Measurements from ENCODE around the gene DLGAP5. TPM values are rescaled to one million over a fixed set of nuclear protein-coding genes. Genes with fewer than 3 reads are reported as not detected.

The DLGAP5 gene
- total and polyA plus RNA-seq, 2 donors = 3.0 to 67.6 TPM

DNA sequence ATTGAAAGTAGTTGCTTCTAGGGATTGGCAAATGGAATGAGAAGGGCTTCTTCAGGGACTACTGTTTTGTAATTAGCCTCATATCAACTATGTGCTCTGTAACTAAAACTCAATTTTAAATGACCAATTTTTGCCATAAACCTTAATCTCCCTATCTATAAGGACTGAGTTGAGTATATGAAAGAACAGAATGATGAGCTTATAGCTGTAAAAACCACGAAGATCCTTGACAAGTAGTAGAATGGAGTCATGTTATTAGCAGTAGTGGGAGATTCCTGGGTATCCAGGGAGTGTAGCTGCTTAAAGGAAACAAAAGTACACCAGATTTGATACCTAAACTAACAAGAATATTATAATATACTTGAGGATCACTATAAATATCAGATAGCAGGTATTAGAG, 34.3 kb downstream of the DLGAP5 start:
- Histone ChIP-seq H3K9me3 (ENCODE audit: control insufficient read depth in 2 of 2, insufficient read depth in 1 of 2, low read length in 1 of 2) (no peaks in the 10 kb centered on the region), H3K4me3 (ENCODE audit: low read length in 2 of 2) (no peak overlapping the region), H3K4me1 (ENCODE audit: control insufficient read depth in 2 of 2, insufficient read depth in 2 of 2, low read length in 2 of 2) (no peaks in the 10 kb centered on the region), H3K27ac (ENCODE audit: low read depth in 1 of 2, low read length in 1 of 2) (no peak overlapping the region), H3K36me3 (ENCODE audit: control insufficient read depth in 2 of 2, insufficient read depth in 2 of 2, low read length in 1 of 2) (peaks cover 18 to 63% of the 10 kb centered on the region in 2 donors), H3K27me3 (ENCODE audit: control insufficient read depth in 2 of 2, insufficient read depth in 1 of 2, low read length in 1 of 2) (no peaks in the 10 kb centered on the region)
- 96% methylated on average over 1 of the region's 1 CpG for WGBS
- no peak for DNase-seq (ENCODE audit: low read depth in 6 of 9, low spot score in 9 of 9)

DNA sequence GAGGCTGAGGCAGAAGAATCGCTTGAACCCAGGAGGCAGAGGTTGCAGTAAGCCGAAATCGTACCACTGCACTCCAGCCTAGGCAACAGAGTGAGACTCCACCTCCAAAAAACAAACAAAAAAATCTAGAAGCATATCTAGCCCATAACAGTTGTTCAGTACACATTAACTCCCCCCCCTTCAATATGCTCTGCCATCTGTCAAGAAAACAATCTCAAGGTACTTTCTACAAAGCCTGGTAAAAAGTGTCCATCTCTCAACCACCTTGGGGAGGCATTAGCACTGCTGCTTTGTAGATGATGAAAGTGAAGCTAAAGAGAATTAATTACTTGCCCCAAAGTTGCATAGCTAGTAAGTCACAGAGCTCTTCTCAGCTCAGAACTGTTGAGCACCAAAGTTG, 37.4 kb downstream of the DLGAP5 start:
- Histone ChIP-seq H3K36me3 (ENCODE audit: control insufficient read depth in 2 of 2, insufficient read depth in 2 of 2, low read length in 1 of 2) (peaks cover 12 to 77% of the 10 kb centered on the region in 2 donors), H3K9me3 (ENCODE audit: control insufficient read depth in 2 of 2, insufficient read depth in 1 of 2, low read length in 1 of 2) (no peaks in the 10 kb centered on the region)
- WGBS = 97% methylated on average over 3 of the region's 3 CpGs

DNA sequence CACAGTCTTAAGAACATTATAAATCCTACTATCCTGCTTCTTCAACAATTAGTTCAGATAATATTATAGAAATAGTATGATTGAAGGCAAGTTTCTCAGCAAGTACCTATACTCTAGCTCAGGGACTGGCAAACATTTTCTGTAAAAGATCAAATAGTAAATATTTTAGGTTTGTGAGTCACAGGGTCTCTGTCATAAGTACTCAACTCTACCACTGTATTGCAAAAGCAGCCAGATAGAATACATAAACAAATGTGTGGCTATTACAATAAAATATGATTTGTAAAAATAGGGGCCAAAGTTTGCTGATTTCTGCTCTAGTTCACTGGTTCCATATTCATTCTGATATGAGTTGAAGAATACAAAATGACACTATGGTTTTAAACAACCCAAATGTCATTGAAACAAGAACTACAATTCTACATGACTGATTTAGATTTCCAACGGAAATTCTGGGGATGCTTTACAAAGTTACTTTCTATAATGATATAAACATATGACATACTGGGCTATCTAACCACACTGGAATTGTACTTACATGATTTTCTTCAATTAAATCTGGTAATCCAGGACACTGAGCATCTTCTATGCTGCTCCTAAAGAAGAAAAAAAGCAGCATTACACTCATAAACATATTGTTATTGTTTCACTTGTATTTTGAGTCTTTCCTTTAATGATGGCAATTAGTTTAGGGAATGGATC, 39.2 kb downstream of the DLGAP5 start:
- Histone ChIP-seq H3K27me3 (ENCODE audit: control insufficient read depth in 2 of 2, insufficient read depth in 1 of 2, low read length in 1 of 2) (no peaks in the 10 kb centered on the region), H3K9me3 (ENCODE audit: control insufficient read depth in 2 of 2, insufficient read depth in 1 of 2, low read length in 1 of 2) (no peaks in the 10 kb centered on the region), H3K4me3 (ENCODE audit: low read length in 2 of 2) (no peak overlapping the region), H3K27ac (ENCODE audit: low read depth in 1 of 2, low read length in 1 of 2) (no peak overlapping the region), H3K4me1 (ENCODE audit: control insufficient read depth in 2 of 2, insufficient read depth in 2 of 2, low read length in 2 of 2) (no peaks in the 10 kb centered on the region), H3K36me3 (ENCODE audit: control insufficient read depth in 2 of 2, insufficient read depth in 2 of 2, low read length in 1 of 2) (peaks cover 15 to 72% of the 10 kb centered on the region in 2 donors)
- DNase-seq (ENCODE audit: low read depth in 6 of 9, low spot score in 9 of 9) = no peak
- WGBS = 96% methylated on average over 1 of the region's 1 CpG

More for the DNA sequence above, 37.4 kb downstream of the DLGAP5 start:
- Histone ChIP-seq H3K27me3 (ENCODE audit: control insufficient read depth in 2 of 2, insufficient read depth in 1 of 2, low read length in 1 of 2) (no peaks in the 10 kb centered on the region), H3K27ac (ENCODE audit: low read depth in 1 of 2, low read length in 1 of 2) (no peak overlapping the region), H3K4me1 (ENCODE audit: control insufficient read depth in 2 of 2, insufficient read depth in 2 of 2, low read length in 2 of 2) (no peaks in the 10 kb centered on the region), H3K4me3 (ENCODE audit: low read length in 2 of 2) (no peak overlapping the region)
- no peak for DNase-seq (ENCODE audit: low read depth in 6 of 9, low spot score in 9 of 9)

DNA sequence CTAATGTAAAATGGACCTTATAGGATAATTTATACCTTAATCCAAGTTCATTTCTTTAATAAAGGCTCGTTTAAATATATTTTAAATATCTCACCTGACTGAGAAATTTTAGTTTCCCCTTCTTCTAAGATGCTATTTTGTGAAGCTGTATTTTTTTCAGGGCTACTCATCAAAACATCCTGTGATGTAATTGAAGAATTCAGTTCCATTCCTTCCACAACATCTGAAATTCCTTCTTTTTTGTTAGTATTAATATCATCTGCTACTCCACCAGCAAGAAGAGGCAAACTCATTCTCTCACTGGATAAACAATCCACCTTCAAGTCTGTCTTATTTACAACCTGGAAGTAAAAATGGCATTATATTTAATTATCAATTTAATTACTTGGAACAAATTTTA, 39.8 kb downstream of the DLGAP5 start:
- Histone ChIP-seq H3K4me3 (ENCODE audit: low read length in 2 of 2) (no peak overlapping the region), H3K36me3 (ENCODE audit: control insufficient read depth in 2 of 2, insufficient read depth in 2 of 2, low read length in 1 of 2) (peaks cover 16 to 72% of the 10 kb centered on the region in 2 donors), H3K4me1 (ENCODE audit: control insufficient read depth in 2 of 2, insufficient read depth in 2 of 2, low read length in 2 of 2) (no peaks in the 10 kb centered on the region), H3K27me3 (ENCODE audit: control insufficient read depth in 2 of 2, insufficient read depth in 1 of 2, low read length in 1 of 2) (no peaks in the 10 kb centered on the region), H3K9me3 (ENCODE audit: control insufficient read depth in 2 of 2, insufficient read depth in 1 of 2, low read length in 1 of 2) (no peaks in the 10 kb centered on the region), H3K27ac (ENCODE audit: low read depth in 1 of 2, low read length in 1 of 2) (no peak overlapping the region)
- no peak for DNase-seq (ENCODE audit: low read depth in 6 of 9, low spot score in 9 of 9)
- WGBS = 99% methylated on average over 1 of the region's 1 CpG

DNA sequence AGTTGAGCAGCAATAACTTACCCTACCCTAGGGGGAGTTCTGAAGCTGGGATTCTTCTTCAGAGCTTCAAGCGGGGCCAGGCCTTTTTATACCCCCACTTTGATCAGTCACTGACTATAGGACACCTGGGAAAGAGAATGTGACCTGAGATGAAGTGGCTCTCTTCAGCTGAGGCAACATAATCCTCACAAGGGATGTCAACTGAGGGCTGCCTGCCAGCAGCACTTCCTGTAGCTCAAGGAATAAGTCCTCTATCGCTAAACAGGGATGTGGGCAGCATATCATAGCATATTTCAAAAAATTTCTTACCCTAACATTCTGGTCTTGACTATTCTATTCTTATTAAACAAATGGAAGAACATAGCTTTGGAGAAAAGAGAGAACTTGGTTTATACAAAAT, 45.0 kb downstream of the DLGAP5 start:
- Histone ChIP-seq H3K4me3 (ENCODE audit: low read length in 2 of 2) (no peak overlapping the region), H3K4me1 (ENCODE audit: control insufficient read depth in 2 of 2, insufficient read depth in 2 of 2, low read length in 2 of 2) (no peaks in the 10 kb centered on the region), H3K27me3 (ENCODE audit: control insufficient read depth in 2 of 2, insufficient read depth in 1 of 2, low read length in 1 of 2) (no peaks in the 10 kb centered on the region), H3K36me3 (ENCODE audit: control insufficient read depth in 2 of 2, insufficient read depth in 2 of 2, low read length in 1 of 2) (peaks cover 24 to 57% of the 10 kb centered on the region in 2 donors), H3K27ac (ENCODE audit: low read depth in 1 of 2, low read length in 1 of 2) (no peak overlapping the region), H3K9me3 (ENCODE audit: control insufficient read depth in 2 of 2, insufficient read depth in 1 of 2, low read length in 1 of 2) (no peaks in the 10 kb centered on the region)
- no peak for DNase-seq (ENCODE audit: low read depth in 6 of 9, low spot score in 9 of 9)
- WGBS = 98% methylated on average over 2 of the region's 2 CpGs

DNA sequence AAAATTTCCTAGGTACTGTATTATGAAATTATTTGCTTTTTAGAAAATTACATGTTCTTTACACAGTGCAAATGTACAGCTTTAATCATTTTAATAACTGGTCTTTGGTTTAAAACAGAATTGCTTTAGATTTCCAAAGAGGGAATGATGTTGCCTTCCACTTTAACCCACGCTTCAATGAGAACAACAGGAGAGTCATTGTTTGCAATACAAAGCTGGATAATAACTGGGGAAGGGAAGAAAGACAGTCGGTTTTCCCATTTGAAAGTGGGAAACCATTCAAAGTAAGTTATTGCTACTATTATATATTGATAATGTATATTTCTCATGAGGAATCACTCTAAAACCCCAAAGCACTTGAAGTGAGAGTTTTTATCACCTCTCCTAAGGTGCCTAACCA, 48.9 kb downstream of the DLGAP5 start:
- H3K4me3 ChIP-seq (ENCODE audit: low read length in 2 of 2) = no peak overlapping the region
- H3K9me3 ChIP-seq (ENCODE audit: control insufficient read depth in 2 of 2, insufficient read depth in 1 of 2, low read length in 1 of 2) = no peaks in the 10 kb centered on the region
- peaks cover 38 to 53% of the 10 kb centered on the region in 2 donors for H3K36me3 ChIP-seq (ENCODE audit: control insufficient read depth in 2 of 2, insufficient read depth in 2 of 2, low read length in 1 of 2)
- H3K4me1 ChIP-seq (ENCODE audit: control insufficient read depth in 2 of 2, insufficient read depth in 2 of 2, low read length in 2 of 2) = no peaks in the 10 kb centered on the region
- H3K27me3 ChIP-seq (ENCODE audit: control insufficient read depth in 2 of 2, insufficient read depth in 1 of 2, low read length in 1 of 2) = no peaks in the 10 kb centered on the region
- WGBS = 98% methylated on average over 2 of the region's 2 CpGs
- DNase-seq (ENCODE audit: low read depth in 6 of 9, low spot score in 9 of 9) = no peak
- H3K27ac ChIP-seq (ENCODE audit: low read depth in 1 of 2, low read length in 1 of 2) = no peak overlapping the region

DNA sequence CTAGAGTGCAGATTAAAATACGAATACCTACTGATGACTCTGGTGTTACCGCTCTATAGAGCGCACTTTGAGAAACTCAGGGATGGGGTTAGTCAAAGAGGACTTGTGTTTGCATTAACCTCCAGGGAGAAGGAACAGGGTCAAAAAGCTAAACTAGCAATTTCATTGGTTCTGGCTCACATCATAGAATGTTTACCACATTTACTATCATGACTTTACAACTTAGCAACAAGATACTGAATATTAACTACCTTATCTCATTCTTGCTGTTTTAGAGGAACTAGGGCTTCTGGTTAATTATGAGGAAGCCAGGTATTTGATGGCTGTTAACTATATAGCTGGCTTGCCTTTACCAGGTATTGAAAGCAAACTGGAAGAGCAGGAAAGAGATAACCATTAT, 49.6 kb downstream of the DLGAP5 start:
- no peaks in the 10 kb centered on the region for H3K4me1 ChIP-seq (ENCODE audit: control insufficient read depth in 2 of 2, insufficient read depth in 2 of 2, low read length in 2 of 2)
- H3K9me3 ChIP-seq (ENCODE audit: control insufficient read depth in 2 of 2, insufficient read depth in 1 of 2, low read length in 1 of 2) = no peaks in the 10 kb centered on the region
- no peak overlapping the region for H3K27ac ChIP-seq (ENCODE audit: low read depth in 1 of 2, low read length in 1 of 2)
- WGBS = 98% methylated on average over 3 of the region's 3 CpGs
- no peaks in the 10 kb centered on the region for H3K27me3 ChIP-seq (ENCODE audit: control insufficient read depth in 2 of 2, insufficient read depth in 1 of 2, low read length in 1 of 2)
- H3K4me3 ChIP-seq (ENCODE audit: low read length in 2 of 2) = no peak overlapping the region
- no peak for DNase-seq (ENCODE audit: low read depth in 6 of 9, low spot score in 9 of 9)
- peaks cover 38 to 49% of the 10 kb centered on the region in 2 donors for H3K36me3 ChIP-seq (ENCODE audit: control insufficient read depth in 2 of 2, insufficient read depth in 2 of 2, low read length in 1 of 2)

DNA sequence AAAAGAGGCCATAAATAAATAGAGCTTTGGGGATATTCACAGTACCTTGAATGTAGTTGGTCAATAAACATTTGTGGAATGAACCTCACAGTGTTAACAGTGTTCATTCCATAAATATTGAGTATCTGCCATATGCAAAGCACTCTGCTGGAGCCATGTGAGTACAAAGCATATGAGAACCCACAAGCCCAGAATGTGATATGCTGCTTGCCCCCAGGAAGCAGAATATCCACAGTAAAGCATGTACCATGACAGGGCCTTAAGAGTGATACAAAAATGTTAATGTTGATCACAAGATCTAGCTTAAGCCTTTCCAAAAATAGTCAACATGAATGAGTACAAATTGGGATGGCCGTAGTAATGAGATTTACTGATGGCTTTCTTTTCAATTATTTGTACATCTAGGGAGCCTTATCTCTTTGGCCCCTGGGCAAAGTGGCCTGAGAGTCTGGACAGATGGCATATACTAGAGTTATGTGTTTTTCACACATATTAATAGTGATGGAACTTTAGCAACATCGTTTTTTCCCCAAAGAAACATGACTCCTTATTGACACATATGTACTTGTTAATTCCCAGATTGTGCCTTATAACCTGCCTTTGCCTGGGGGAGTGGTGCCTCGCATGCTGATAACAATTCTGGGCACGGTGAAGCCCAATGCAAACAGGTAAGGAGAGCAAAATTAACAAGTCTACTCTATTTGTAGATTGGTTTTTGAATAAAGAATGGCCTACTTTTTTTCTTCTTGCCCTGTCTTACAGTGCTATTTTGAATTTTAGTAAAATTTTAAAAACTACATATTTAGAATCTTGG, 51.5 kb downstream of the DLGAP5 start:
- WGBS = 98% methylated on average over 4 of the region's 4 CpGs
- peaks cover 31 to 40% of the 10 kb centered on the region in 2 donors for H3K36me3 ChIP-seq (ENCODE audit: control insufficient read depth in 2 of 2, insufficient read depth in 2 of 2, low read length in 1 of 2)
- H3K27me3 ChIP-seq (ENCODE audit: control insufficient read depth in 2 of 2, insufficient read depth in 1 of 2, low read length in 1 of 2) = no peaks in the 10 kb centered on the region
- no peak overlapping the region for H3K27ac ChIP-seq (ENCODE audit: low read depth in 1 of 2, low read length in 1 of 2)
- H3K9me3 ChIP-seq (ENCODE audit: control insufficient read depth in 2 of 2, insufficient read depth in 1 of 2, low read length in 1 of 2) = no peaks in the 10 kb centered on the region
- H3K4me3 ChIP-seq (ENCODE audit: low read length in 2 of 2) = no peak overlapping the region
- no peaks in the 10 kb centered on the region for H3K4me1 ChIP-seq (ENCODE audit: control insufficient read depth in 2 of 2, insufficient read depth in 2 of 2, low read length in 2 of 2)
- DNase-seq (ENCODE audit: low read depth in 6 of 9, low spot score in 9 of 9) = no peak

DNA sequence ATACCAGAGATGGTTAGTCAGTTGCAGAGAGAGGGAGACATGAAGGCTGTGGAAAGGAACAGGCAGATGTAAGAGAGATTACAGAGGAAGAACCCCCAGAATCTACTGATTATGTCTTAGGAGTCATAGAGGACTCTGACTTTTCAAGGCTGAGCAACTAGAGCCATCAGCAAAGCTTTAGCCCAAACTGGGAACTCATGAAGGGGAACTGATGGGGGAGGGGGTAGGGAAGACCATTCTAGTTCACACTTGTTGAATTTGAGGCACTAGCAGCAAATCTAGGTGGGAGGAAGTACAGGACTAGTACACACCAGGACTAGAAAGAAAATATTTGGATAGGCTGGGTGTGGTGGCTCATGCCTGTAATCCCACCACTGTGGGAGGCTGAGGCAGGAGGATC, 52.2 kb downstream of the DLGAP5 start:
- no peaks in the 10 kb centered on the region for H3K27me3 ChIP-seq (ENCODE audit: control insufficient read depth in 2 of 2, insufficient read depth in 1 of 2, low read length in 1 of 2)
- H3K4me3 ChIP-seq (ENCODE audit: low read length in 2 of 2) = no peak overlapping the region
- no peak for DNase-seq (ENCODE audit: low read depth in 6 of 9, low spot score in 9 of 9)
- peaks cover 29 to 38% of the 10 kb centered on the region in 2 donors for H3K36me3 ChIP-seq (ENCODE audit: control insufficient read depth in 2 of 2, insufficient read depth in 2 of 2, low read length in 1 of 2)
- H3K9me3 ChIP-seq (ENCODE audit: control insufficient read depth in 2 of 2, insufficient read depth in 1 of 2, low read length in 1 of 2) = no peaks in the 10 kb centered on the region
- no peaks in the 10 kb centered on the region for H3K4me1 ChIP-seq (ENCODE audit: control insufficient read depth in 2 of 2, insufficient read depth in 2 of 2, low read length in 2 of 2)
- H3K27ac ChIP-seq (ENCODE audit: low read depth in 1 of 2, low read length in 1 of 2) = no peak overlapping the region
